Muscle layer of duodenum (tissue), 2 donors: ENCODE results near the gene PRKAR2B.
A peak's percentile ranks its signal among the peaks of the same experiment; 100 is the strongest.
"Not testable (repeated sequence)": the region's sequence is repeated elsewhere in the genome, so short reads cannot be mapped to it uniquely, and the experiment has no call there.

Experiments used
- H3K27ac ChIP-seq: one replicate; pipeline ENCODE4 v1.7.0; 2013; ENCODE audit warnings: mild to moderate bottlenecking, low read length
- H3K27me3 ChIP-seq: one replicate; pipeline ENCODE4 v1.7.0; 2013; ENCODE audit warnings: low read depth, mild to moderate bottlenecking, control low read depth, low read length
- H3K36me3 ChIP-seq, 2 donors: one replicate each; pipeline ENCODE4 v1.7.0; 2013; ENCODE audit warnings: low read length in 2 of 2, control low read depth in 1 of 2, mild to moderate bottlenecking in 1 of 2; ENCODE audit not compliant: insufficient read depth in 2 of 2, control insufficient read depth in 1 of 2
- H3K4me1 ChIP-seq, 2 donors: one replicate each; pipeline ENCODE4 v1.7.0; 2013; ENCODE audit warnings: low read length in 2 of 2, mild to moderate bottlenecking in 2 of 2, control low read depth in 1 of 2, moderate library complexity in 1 of 2; ENCODE audit not compliant: insufficient read depth in 2 of 2, control insufficient read depth in 1 of 2
- H3K4me3 ChIP-seq, 2 donors: one replicate each; pipeline ENCODE4 v1.7.0; 2013; ENCODE audit warnings: low read length in 2 of 2, low read depth in 1 of 2, mild to moderate bottlenecking in 1 of 2
- H3K9me3 ChIP-seq, 2 donors: one replicate each; pipeline ENCODE4 v1.7.0; 2013; ENCODE audit warnings: low read length in 2 of 2, control low read depth in 1 of 2, mild to moderate bottlenecking in 1 of 2; ENCODE audit not compliant: control insufficient read depth in 1 of 2
- donor health status: healthy.

The PRKAR2B gene

DNA sequence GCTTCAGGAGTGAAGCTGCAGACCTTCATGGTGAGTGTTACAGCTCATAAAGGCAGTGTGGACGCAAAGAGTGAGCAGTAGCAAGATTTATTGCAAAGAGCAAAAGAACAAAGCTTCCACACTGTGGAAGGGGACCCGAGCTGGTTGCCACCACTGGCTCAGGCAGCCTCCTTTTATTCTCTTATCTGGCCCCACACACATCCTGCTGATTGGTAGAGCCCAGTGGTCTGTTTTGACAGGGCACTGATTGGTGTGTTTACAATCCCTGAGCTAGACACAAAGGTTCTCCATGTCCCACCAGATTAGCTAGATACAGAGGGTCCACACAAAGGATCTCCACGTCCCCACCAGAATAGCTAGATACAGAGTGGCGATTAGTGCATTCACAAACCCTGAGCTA is 2.7 kb upstream of the PRKAR2B start:
- H3K4me1 ChIP-seq, H3K9me3 ChIP-seq, H3K27me3 ChIP-seq, H3K27ac ChIP-seq, H3K4me3 ChIP-seq, H3K36me3 ChIP-seq: not testable (repeated sequence)

- not testable (repeated sequence) for H3K36me3 ChIP-seq, H3K4me3 ChIP-seq, H3K27ac ChIP-seq, H3K27me3 ChIP-seq, H3K4me1 ChIP-seq, H3K9me3 ChIP-seq
Measured at GRCh38 chr7:107042326-107042910, 2.1 kb upstream of the PRKAR2B start.

DNA sequence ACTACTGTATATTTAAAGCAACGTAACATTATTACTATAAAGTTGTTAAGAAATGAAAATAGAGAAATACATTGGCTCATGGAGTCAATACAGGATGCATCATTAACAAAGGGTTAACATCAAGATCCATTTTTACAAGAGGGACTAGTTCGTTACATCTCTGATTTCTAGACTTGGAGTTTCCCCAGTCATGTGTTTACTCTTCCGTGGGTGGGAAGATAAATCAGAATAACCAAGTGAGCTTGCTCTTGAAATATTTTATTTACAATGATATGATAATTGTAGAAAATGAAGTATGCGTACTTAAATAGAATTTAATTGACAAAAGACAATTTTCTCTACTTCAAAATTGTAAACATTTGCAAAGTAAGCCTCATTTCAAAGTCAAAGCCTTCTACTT is 1.0 kb upstream of the PRKAR2B start:
- Histone ChIP-seq H3K27me3 (peaks cover 4% of the 10 kb centered on the region), H3K27ac (peak overlapping the region; percentile 58), H3K4me3 (no peak overlapping the region), H3K36me3 (no peaks in the 10 kb centered on the region), H3K9me3 (no peaks in the 10 kb centered on the region), H3K4me1 (peaks cover 3 to 5% of the 10 kb centered on the region in 2 donors)

GRCh38 chr7:107043921-107044346 is 571 bp upstream of the PRKAR2B start:
- peak overlapping the region; percentile 58 for H3K27ac ChIP-seq
- H3K36me3 ChIP-seq: no peaks in the 10 kb centered on the region
- peaks cover 3 to 5% of the 10 kb centered on the region in 2 donors for H3K4me1 ChIP-seq
- peak overlapping the region; percentile 62 to 68 for H3K4me3 ChIP-seq
- H3K27me3 ChIP-seq: peaks cover 4% of the 10 kb centered on the region
- H3K9me3 ChIP-seq: no peaks in the 10 kb centered on the region

- Histone ChIP-seq H3K27me3 (peaks cover 4% of the 10 kb centered on the region), H3K9me3 (no peaks in the 10 kb centered on the region), H3K27ac (peak overlapping the region; percentile 24), H3K36me3 (no peaks in the 10 kb centered on the region), H3K4me1 (peaks cover 3 to 7% of the 10 kb centered on the region in 2 donors), H3K4me3 (peak overlapping the region; percentile 77 to 89)
Measured at GRCh38 chr7:107045195-107045960, 873 bp downstream of the PRKAR2B start.

- Histone ChIP-seq H3K27ac (no peak overlapping the region), H3K9me3 (no peaks in the 10 kb centered on the region), H3K4me1 (peaks cover 3 to 12% of the 10 kb centered on the region in 2 donors), H3K4me3 (peak overlapping the region; percentile 77 to 89), H3K27me3 (peaks cover 4% of the 10 kb centered on the region), H3K36me3 (no peaks in the 10 kb centered on the region)
Measured at GRCh38 chr7:107045980-107046379, 1.5 kb downstream of the PRKAR2B start.

GRCh38 chr7:107046491-107047259 is 2.2 kb downstream of the PRKAR2B start:
- no peaks in the 10 kb centered on the region for H3K36me3 ChIP-seq
- H3K27me3 ChIP-seq: peaks cover 4% of the 10 kb centered on the region
- H3K9me3 ChIP-seq: no peaks in the 10 kb centered on the region
- H3K27ac ChIP-seq: no peak overlapping the region
- H3K4me1 ChIP-seq: peaks cover 3 to 19% of the 10 kb centered on the region in 2 donors
- H3K4me3 ChIP-seq: peak overlapping the region; percentile 77 to 89

DNA sequence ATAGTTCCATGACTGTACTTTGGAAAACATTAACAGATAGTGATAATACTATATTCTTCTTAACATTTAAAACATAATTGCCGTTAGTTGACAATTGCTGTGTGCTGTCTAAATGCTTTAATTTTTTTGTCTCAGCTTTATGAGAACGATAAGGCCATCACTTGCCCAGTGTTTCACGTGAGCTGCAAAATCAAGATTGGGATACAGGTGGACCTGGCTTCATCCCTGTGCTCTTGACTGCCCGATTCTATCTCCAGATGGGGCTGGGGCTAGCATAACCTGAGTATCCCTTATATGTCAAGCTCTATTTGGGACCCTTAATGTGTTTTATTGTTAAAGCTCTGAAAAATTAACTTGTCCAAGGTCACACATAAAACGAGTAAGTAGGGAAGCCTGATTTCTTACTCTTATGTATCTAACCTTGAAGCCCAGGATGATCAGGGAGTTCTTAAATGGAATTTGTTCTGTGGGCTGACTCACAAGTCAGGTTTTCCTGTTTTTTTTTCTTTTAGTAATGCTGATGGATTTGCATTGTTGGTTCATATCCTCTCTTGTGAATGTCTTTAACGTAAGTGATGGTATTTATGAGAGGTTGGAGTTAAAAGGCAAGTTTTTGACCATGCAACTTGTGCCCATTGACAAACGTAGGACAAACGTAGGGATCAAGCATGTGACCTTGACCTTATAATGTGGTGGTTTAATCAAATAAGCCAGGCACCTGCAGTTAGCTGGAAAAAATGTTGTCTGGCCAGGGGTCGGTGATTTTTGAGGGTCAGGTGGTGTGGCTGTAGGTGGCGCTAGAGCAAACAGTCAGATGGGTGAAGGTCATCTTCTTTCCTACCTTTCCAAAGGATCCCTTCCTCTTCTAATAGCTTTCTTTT is 3.6 kb downstream of the PRKAR2B start:
- Histone ChIP-seq H3K27me3 (peaks cover 4% of the 10 kb centered on the region), H3K4me3 (no peak overlapping the region), H3K27ac (no peak overlapping the region), H3K36me3 (no peaks in the 10 kb centered on the region), H3K4me1 (peaks cover 3 to 22% of the 10 kb centered on the region in 2 donors), H3K9me3 (no peaks in the 10 kb centered on the region)

DNA sequence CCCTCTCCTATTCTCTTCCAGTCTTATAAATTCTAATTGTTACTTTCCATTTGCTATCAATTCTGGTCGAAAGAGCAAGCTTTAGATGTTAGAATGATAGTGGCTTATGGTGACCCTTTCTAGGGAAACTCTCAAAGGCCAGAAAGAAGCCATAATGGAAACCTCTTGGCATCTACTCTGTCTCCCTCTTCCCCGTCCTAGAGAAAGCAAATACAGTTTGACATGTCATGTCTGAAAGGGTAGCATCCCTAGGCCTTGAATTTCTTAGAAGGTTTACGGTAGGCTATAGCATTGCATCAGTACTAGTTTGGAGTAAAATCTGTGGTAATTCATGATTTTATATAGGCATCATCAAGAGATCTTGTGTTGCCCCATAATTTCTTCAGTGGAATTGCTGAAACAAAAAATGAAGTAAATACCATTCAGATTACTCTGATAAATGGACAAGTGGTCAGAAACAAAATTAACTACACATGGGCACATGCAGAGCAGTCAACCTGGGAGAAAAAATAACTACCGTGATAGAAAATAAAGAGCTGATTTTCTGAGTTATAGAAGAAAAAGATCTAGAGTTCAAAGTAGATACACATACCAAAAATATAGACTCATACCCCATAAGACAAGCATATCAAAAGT is 4.4 kb downstream of the PRKAR2B start:
- Histone ChIP-seq H3K27me3 (peaks cover 4% of the 10 kb centered on the region), H3K4me3 (no peak overlapping the region), H3K27ac (no peak overlapping the region), H3K36me3 (no peaks in the 10 kb centered on the region), H3K4me1 (peaks cover 3 to 22% of the 10 kb centered on the region in 2 donors), H3K9me3 (no peaks in the 10 kb centered on the region)

- Histone ChIP-seq H3K36me3 (no peaks in the 10 kb centered on the region), H3K4me1 (peaks cover 3 to 22% of the 10 kb centered on the region in 2 donors), H3K27me3 (peaks cover 4% of the 10 kb centered on the region), H3K9me3 (no peaks in the 10 kb centered on the region), H3K4me3 (no peak overlapping the region), H3K27ac (no peak overlapping the region)
Measured at GRCh38 chr7:107049480-107049879, 5.0 kb downstream of the PRKAR2B start.
